HL-60 (cell line): Measurements from ENCODE around the gene GABPA.
"Not testable (repeated sequence)": the region's sequence is repeated elsewhere in the genome, so short reads cannot be mapped to it uniquely, and the experiment has no call there.

ENCODE experiments used
- DNase-seq, 2 experiments: peaks; one replicate each; pipeline ENCODE4 v3.0.0-alpha.2; 2010 to 2020; ENCODE audit warnings: low read depth in 1 of 2, low spot score in 1 of 2
- H3K27ac ChIP-seq: fragments of 250-450 bp; sonication (Bioruptor Pico); replicated peaks from 2 replicates; pipeline ENCODE4 v1.5.1; 2020; ENCODE audit warnings: mild to moderate bottlenecking, moderate library complexity
- H3K27me3 ChIP-seq: fragments of 250-450 bp; sonication (Bioruptor Pico); 2 replicates; pipeline ENCODE4 v1.5.1; 2021; ENCODE audit warnings: mild to moderate bottlenecking, moderate library complexity; ENCODE audit not compliant: insufficient read depth, poor library complexity, severe bottlenecking
- H3K4me3 ChIP-seq: replicated peaks from 2 replicates; pipeline ENCODE4 v1.5.1; 2011; ENCODE audit warnings: mild to moderate bottlenecking, control low read depth, low read length; ENCODE audit not compliant: insufficient read depth
- GABPA ChIP-seq: IDR thresholded peaks from 2 replicates; pipeline ENCODE4 v1.6.1; 2012; ENCODE audit warnings: low read depth
- POLR2AphosphoS5 ChIP-seq: IDR thresholded peaks from 2 replicates; pipeline ENCODE4 v1.6.1; 2012; ENCODE audit warnings: low read depth
- SPI1 ChIP-seq: IDR thresholded peaks from 2 replicates; pipeline ENCODE4 v1.6.1; 2012; ENCODE audit warnings: low read depth, mild to moderate bottlenecking, borderline replicate concordance
- TF ChIP-seq, protein P1 (sequence below): IDR thresholded peaks from one replicate; pipeline ENCODE4 v1.5.1; 2011; ENCODE audit warnings: low read length, control low read depth, inconsistent platforms; ENCODE audit not compliant: insufficient read depth
- TF ChIP-seq, protein P2 (sequence below): IDR thresholded peaks from 2 replicates; pipeline ENCODE4 v1.6.1; 2012; ENCODE audit warnings: low read depth; ENCODE audit not compliant: insufficient replicate concordance

GABPA gene

DNA sequence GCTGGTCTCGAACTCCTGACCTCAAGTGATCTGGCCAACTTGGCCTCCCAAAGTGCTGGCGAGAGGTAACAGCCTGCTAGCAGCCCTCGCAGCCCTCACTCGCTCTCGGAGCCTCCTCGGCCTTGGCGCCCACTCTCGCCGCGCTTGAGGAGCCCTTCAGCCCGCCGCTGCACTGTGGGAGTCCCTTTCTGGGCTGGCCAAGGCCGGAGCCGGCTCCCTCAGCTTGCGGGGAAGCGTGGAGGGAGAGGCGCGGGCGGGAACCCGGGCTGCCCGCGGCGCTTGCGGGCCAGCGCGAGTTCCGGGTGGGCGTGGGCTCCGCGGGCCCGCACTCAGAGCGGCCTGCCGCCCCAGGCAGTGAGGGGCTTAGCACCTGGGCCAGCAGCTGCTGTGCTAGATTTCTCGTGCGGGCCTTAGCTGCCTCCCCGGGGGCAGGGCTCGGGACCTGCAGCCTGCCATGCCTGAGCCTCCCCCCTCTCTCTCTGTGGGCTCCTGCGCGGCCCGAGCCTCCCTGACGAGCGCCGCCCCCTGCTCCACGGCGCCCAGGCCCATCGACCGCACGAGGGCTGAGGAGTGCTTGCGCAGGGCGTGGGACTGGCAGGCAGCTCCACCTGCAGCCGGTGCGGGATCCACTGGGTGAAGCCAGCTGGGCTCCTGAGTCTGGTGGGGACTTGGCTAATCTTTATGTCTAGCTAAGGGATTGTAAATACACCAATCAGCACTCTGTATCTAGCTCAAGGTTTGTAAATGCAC is 43.5 kb downstream of the GABPA start:
- not testable (repeated sequence) for H3K27ac ChIP-seq, DNase-seq, H3K27me3 ChIP-seq, H3K4me3 ChIP-seq

- no peak for DNase-seq
- Histone ChIP-seq H3K27me3 (no peaks in the 10 kb centered on the region), H3K4me3 (no peak overlapping the region), H3K27ac (no peak overlapping the region)
- no peak for TF ChIP-seq GABPA
- TF ChIP-seq, protein P1, sequence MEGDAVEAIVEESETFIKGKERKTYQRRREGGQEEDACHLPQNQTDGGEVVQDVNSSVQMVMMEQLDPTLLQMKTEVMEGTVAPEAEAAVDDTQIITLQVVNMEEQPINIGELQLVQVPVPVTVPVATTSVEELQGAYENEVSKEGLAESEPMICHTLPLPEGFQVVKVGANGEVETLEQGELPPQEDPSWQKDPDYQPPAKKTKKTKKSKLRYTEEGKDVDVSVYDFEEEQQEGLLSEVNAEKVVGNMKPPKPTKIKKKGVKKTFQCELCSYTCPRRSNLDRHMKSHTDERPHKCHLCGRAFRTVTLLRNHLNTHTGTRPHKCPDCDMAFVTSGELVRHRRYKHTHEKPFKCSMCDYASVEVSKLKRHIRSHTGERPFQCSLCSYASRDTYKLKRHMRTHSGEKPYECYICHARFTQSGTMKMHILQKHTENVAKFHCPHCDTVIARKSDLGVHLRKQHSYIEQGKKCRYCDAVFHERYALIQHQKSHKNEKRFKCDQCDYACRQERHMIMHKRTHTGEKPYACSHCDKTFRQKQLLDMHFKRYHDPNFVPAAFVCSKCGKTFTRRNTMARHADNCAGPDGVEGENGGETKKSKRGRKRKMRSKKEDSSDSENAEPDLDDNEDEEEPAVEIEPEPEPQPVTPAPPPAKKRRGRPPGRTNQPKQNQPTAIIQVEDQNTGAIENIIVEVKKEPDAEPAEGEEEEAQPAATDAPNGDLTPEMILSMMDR = no peak
- no peak for TF ChIP-seq POLR2AphosphoS5
- TF ChIP-seq SPI1 = no peak
- TF ChIP-seq, protein P2, sequence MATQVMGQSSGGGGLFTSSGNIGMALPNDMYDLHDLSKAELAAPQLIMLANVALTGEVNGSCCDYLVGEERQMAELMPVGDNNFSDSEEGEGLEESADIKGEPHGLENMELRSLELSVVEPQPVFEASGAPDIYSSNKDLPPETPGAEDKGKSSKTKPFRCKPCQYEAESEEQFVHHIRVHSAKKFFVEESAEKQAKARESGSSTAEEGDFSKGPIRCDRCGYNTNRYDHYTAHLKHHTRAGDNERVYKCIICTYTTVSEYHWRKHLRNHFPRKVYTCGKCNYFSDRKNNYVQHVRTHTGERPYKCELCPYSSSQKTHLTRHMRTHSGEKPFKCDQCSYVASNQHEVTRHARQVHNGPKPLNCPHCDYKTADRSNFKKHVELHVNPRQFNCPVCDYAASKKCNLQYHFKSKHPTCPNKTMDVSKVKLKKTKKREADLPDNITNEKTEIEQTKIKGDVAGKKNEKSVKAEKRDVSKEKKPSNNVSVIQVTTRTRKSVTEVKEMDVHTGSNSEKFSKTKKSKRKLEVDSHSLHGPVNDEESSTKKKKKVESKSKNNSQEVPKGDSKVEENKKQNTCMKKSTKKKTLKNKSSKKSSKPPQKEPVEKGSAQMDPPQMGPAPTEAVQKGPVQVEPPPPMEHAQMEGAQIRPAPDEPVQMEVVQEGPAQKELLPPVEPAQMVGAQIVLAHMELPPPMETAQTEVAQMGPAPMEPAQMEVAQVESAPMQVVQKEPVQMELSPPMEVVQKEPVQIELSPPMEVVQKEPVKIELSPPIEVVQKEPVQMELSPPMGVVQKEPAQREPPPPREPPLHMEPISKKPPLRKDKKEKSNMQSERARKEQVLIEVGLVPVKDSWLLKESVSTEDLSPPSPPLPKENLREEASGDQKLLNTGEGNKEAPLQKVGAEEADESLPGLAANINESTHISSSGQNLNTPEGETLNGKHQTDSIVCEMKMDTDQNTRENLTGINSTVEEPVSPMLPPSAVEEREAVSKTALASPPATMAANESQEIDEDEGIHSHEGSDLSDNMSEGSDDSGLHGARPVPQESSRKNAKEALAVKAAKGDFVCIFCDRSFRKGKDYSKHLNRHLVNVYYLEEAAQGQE = no peak
These were observed 53.9 kb downstream of the GABPA start for GRCh38 chr21:25788677-25789076.

DNA sequence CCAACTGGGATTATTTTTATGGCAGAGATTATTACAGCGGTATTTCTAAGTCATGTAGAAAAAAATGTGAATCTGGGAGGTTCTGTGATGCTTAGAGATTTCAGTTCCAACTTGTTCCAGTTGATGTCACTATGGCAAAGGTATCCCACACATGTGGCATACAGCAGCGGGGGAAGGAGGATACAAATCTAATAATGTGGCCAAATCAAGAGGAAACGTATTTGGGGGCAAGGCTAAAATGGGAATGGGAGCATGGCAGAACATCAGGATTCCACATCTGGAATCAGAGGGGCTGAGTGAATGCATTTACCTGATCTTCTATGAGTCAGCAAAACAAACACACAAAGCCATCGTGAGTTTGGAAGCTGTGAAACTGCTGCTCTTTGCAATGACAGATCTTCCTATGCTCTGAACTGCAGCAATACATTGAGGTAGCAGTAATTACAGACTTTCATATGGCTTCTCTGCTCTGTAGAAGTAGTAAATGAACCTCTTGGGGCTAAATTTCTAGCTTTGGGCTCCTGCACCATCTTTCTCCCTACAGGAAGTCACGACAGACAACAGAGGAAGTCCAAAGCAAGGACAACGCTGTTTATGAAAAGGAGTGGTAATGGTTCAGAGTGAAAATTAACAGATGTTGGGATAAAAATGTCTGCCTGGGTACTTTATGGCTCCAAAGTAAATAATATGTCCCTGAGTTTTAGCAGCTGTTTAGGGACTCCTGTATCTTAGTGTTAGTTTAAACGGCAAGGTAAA is 55.5 kb downstream of the GABPA start:
- peak; percentile 35 to 39 for DNase-seq
- no peaks in the 10 kb centered on the region for H3K27me3 ChIP-seq
- H3K4me3 ChIP-seq = peak overlapping the region; percentile 15
- peak overlapping the region; percentile 48 for H3K27ac ChIP-seq
- TF ChIP-seq, protein P1 = peak; percentile 25
- TF ChIP-seq GABPA (peak; percentile 64), SPI1 (peak; percentile 56), POLR2AphosphoS5 (0 out of 2 replicates have a peak, but pooled peaks have one; percentile 19)
- TF ChIP-seq, protein P2 = no peak

- no peak for DNase-seq
- Histone ChIP-seq H3K27ac (peak overlapping the region; percentile 48), H3K27me3 (no peaks in the 10 kb centered on the region), H3K4me3 (no peak overlapping the region)
- TF ChIP-seq POLR2AphosphoS5 = no peak
- TF ChIP-seq, protein P1 = no peak
- no peak for TF ChIP-seq SPI1
- TF ChIP-seq, protein P2 = no peak
These were observed 56.1 kb downstream of the GABPA start for GRCh38 chr21:25790878-25791204.
